Chondrocyte (in vitro differentiated cells): ENCODE measurements around the gene UBXN11. TPM values are rescaled to one million over a fixed set of nuclear protein-coding genes. Genes with fewer than 3 reads are reported as not detected.

Experiments
- DNase-seq: peaks from one replicate; pipeline ENCODE4 v3.0.0; 2021; ENCODE audit warnings: mixed read lengths, low spot score
- H3K27ac Mint-ChIP-seq: one replicate; pipeline ENCODE4 v1.8.0; 2021; ENCODE audit warnings: mild to moderate bottlenecking, moderate library complexity, mixed read lengths; ENCODE audit not compliant: unreplicated experiment
- H3K27me3 Mint-ChIP-seq: 2 replicates; pipeline ENCODE4 v1.8.0; 2021; ENCODE audit warnings: low read depth, mixed read lengths
- H3K36me3 Mint-ChIP-seq: 2 replicates; pipeline ENCODE4 v1.8.0; 2021; ENCODE audit warnings: low read depth, mixed read lengths
- H3K4me1 Mint-ChIP-seq: 2 replicates; pipeline ENCODE4 v1.8.0; 2021; ENCODE audit warnings: low read depth, mild to moderate bottlenecking, mixed read lengths
- H3K4me3 Mint-ChIP-seq: one replicate; pipeline ENCODE4 v1.8.0; 2021; ENCODE audit warnings: mild to moderate bottlenecking, moderate library complexity, mixed read lengths; ENCODE audit not compliant: unreplicated experiment
- H3K9me3 Mint-ChIP-seq: 2 replicates; pipeline ENCODE4 v1.8.0; 2021; ENCODE audit warnings: low read depth, mixed read lengths
- total RNA-seq: library from RNA; stranded (reverse); gene quantifications from 3 replicates; pipeline ENCODE4 v1.2.1, GENCODE V29; 2021
- TF ChIP-seq, protein P1 (sequence below): fragments of 200-600 bp; sonication (generic); IDR thresholded peaks from 2 replicates; pipeline ENCODE4 v1.5.0; 2021; ENCODE audit warnings: antibody characterized with exemption, mild to moderate bottlenecking, moderate library complexity

The UBXN11 gene
- total RNA-seq, 1 donor from 2014 or later = 8.7 TPM

- no peaks in the 10 kb centered on the region for H3K4me1 Mint-ChIP-seq
- no peak overlapping the region for H3K27ac Mint-ChIP-seq
- no peak for DNase-seq
- H3K36me3 Mint-ChIP-seq = no peaks in the 10 kb centered on the region
- H3K4me3 Mint-ChIP-seq = no peak overlapping the region
- no peaks in the 10 kb centered on the region for H3K9me3 Mint-ChIP-seq
- TF ChIP-seq, protein P1, sequence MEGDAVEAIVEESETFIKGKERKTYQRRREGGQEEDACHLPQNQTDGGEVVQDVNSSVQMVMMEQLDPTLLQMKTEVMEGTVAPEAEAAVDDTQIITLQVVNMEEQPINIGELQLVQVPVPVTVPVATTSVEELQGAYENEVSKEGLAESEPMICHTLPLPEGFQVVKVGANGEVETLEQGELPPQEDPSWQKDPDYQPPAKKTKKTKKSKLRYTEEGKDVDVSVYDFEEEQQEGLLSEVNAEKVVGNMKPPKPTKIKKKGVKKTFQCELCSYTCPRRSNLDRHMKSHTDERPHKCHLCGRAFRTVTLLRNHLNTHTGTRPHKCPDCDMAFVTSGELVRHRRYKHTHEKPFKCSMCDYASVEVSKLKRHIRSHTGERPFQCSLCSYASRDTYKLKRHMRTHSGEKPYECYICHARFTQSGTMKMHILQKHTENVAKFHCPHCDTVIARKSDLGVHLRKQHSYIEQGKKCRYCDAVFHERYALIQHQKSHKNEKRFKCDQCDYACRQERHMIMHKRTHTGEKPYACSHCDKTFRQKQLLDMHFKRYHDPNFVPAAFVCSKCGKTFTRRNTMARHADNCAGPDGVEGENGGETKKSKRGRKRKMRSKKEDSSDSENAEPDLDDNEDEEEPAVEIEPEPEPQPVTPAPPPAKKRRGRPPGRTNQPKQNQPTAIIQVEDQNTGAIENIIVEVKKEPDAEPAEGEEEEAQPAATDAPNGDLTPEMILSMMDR = no peak
- no peaks in the 10 kb centered on the region for H3K27me3 Mint-ChIP-seq
Observed at GRCh38 chr1:26349877-26350244, 43.4 kb upstream of the UBXN11 start.

GRCh38 chr1:26349188-26349876 lies 42.9 kb upstream of the UBXN11 start:
- no peaks in the 10 kb centered on the region for H3K4me1 Mint-ChIP-seq
- H3K4me3 Mint-ChIP-seq = no peak overlapping the region
- no peaks in the 10 kb centered on the region for H3K9me3 Mint-ChIP-seq
- H3K27ac Mint-ChIP-seq = no peak overlapping the region
- H3K27me3 Mint-ChIP-seq = no peaks in the 10 kb centered on the region
- DNase-seq = no peak
- TF ChIP-seq, protein P1 = no peak
- H3K36me3 Mint-ChIP-seq = no peaks in the 10 kb centered on the region

GRCh38 chr1:26346274-26347033 lies 40.0 kb upstream of the UBXN11 start:
- no peaks in the 10 kb centered on the region for H3K36me3 Mint-ChIP-seq
- H3K27ac Mint-ChIP-seq = no peak overlapping the region
- H3K27me3 Mint-ChIP-seq = peaks cover 2% of the 10 kb centered on the region
- H3K9me3 Mint-ChIP-seq = no peaks in the 10 kb centered on the region
- no peak for DNase-seq
- TF ChIP-seq, protein P1 = no peak
- H3K4me3 Mint-ChIP-seq = no peak overlapping the region
- no peaks in the 10 kb centered on the region for H3K4me1 Mint-ChIP-seq

GRCh38 chr1:26345718-26346117 lies 39.3 kb upstream of the UBXN11 start:
- no peak for DNase-seq
- Mint-ChIP-seq H3K4me1 (no peaks in the 10 kb centered on the region), H3K4me3 (no peak overlapping the region), H3K9me3 (no peaks in the 10 kb centered on the region), H3K36me3 (no peaks in the 10 kb centered on the region), H3K27ac (no peak overlapping the region), H3K27me3 (peaks cover 2% of the 10 kb centered on the region)
- TF ChIP-seq, protein P1 = no peak

GRCh38 chr1:26344147-26344920 lies 37.9 kb upstream of the UBXN11 start:
- H3K4me1 Mint-ChIP-seq = no peaks in the 10 kb centered on the region
- H3K9me3 Mint-ChIP-seq = no peaks in the 10 kb centered on the region
- H3K27me3 Mint-ChIP-seq = peaks cover 3% of the 10 kb centered on the region
- H3K4me3 Mint-ChIP-seq = no peak overlapping the region
- TF ChIP-seq, protein P1 = no peak
- no peak overlapping the region for H3K27ac Mint-ChIP-seq
- H3K36me3 Mint-ChIP-seq = no peaks in the 10 kb centered on the region
- DNase-seq = no peak
